Urinary bladder (tissue), 4 donors: ENCODE data around the gene MRPS34. TPM values are rescaled to one million over a fixed set of nuclear protein-coding genes. Genes with fewer than 3 reads are reported as not detected.
"Not testable (repeated sequence)": the region's sequence is repeated elsewhere in the genome, so short reads cannot be mapped to it uniquely, and the experiment has no call there.

Source experiments
- DNase-seq: peaks from one replicate; pipeline ENCODE4 v3.0.0-alpha.2; 2015; ENCODE audit errors: extremely low spot score
- H3K27ac ChIP-seq: one replicate; pipeline ENCODE4 v1.5.1; 2013; ENCODE audit warnings: low read depth, mild to moderate bottlenecking, moderate library complexity
- H3K36me3 ChIP-seq: one replicate; pipeline ENCODE4 v1.6.1; 2013; ENCODE audit warnings: mild to moderate bottlenecking, moderate library complexity; ENCODE audit not compliant: insufficient read depth
- H3K4me1 ChIP-seq: one replicate; pipeline ENCODE4 v1.6.1; 2013; ENCODE audit warnings: mild to moderate bottlenecking, moderate library complexity; ENCODE audit not compliant: insufficient read depth
- H3K4me3 ChIP-seq: one replicate; pipeline ENCODE4 v1.5.1; 2013; ENCODE audit warnings: low read depth, low read length
- WGBS: extraction: QIAGEN DNeasy Blood & Tissue Kit; methylation state at CpG from one replicate; pipeline ENCODE4 v1.1.7; 2013; 5-methylcytosine and 5-hydroxymethylcytosine counted together
- polyA plus RNA-seq: library from polyadenylated mRNA; stranded (reverse); fragments of 200-250 nt; gene quantifications from one replicate; pipeline ENCODE4 v1.2.3, GENCODE V29; 2013
- total RNA-seq: library from RNA; depleted of rRNA; stranded (reverse); fragments of >200 nt; gene quantifications from one replicate; pipeline ENCODE4 v1.2.3, GENCODE V29; 2014
- donor health status: healthy with polysubstance abuse.
- donor health status: healthy.

The MRPS34 gene
- total and polyA plus RNA-seq, 2 donors: 21.9 to 98.2 TPM

DNA sequence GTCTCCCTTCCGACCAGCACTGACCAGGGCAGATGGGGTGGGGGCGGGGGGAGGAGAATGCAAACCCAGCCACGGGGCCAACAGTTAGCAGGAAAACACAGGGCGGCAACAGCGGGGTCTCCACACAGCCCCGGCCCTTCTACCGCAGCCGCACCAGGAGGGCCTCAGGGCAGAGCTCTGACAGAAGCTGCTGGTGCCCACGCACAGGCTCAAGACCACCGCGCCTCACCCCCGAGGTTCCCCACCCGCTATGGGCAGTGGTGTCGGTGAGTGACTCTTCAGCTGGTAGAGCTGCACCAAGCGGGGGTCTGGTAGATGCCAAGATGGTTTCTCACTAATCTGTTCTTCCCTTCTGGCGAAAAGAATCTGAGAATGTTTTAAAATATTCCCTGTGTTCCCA lies 37.6 kb upstream of the MRPS34 start:
- WGBS: 93% methylated on average over 16 of the region's 16 CpGs
- no peak overlapping the region for H3K27ac ChIP-seq
- H3K4me3 ChIP-seq: no peak overlapping the region
- H3K36me3 ChIP-seq: no peaks in the 10 kb centered on the region
- DNase-seq: no peak
- no peaks in the 10 kb centered on the region for H3K4me1 ChIP-seq

DNA sequence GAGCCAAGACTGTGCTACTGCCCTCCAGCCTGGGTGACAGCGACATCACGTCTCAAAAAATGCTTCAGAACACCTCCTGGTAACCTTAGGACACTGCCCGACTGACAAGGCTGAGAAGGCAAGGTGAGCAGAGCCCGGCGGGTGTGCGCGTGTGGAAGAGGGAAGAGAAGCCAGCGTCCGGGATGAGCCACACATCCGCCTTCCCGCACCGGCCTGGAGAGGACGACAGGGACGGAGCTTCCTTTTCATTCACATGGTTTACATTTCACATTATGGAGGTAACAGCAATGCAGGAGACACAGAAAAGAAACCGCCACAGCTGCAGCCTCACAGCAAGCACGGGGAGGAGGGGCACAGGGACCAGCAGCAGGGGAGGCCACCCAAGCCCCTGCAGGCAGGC lies 37.2 kb upstream of the MRPS34 start:
- WGBS: 93% methylated on average over 16 of the region's 16 CpGs

DNA sequence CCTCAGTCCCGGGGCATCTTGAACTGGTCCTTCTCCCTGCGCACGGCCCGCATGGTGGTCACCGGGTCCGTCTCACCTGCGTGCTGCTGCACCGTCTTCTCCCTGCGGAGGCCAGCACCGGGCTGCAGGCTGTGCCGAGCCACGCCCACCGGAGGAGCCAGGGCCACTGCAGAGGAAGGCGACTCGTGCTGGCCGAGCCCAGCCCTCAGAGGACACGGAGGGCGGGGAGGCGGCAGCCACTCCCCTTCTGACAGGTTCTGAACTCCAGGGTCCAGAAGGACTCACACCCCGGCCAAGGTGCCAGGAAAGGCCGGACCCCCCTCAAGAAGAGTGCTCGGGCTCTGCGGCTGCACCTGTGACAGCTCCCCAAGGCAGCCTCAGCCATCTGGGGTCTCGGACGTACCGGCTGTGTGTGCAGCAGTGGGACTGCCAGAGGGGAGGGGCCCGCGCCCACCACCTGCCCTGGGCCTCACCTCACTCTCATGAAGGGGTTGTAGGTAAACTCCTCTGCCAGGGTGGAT lies 36.4 kb upstream of the MRPS34 start:
- H3K36me3 ChIP-seq: no peaks in the 10 kb centered on the region
- no peak overlapping the region for H3K4me3 ChIP-seq
- no peak overlapping the region for H3K27ac ChIP-seq
- DNase-seq: no peak
- 68% methylated on average over 28 of the region's 28 CpGs for WGBS
- no peaks in the 10 kb centered on the region for H3K4me1 ChIP-seq

More for the DNA sequence above, 37.2 kb upstream of the MRPS34 start:
- DNase-seq: no peak
- no peak overlapping the region for H3K4me3 ChIP-seq
- H3K27ac ChIP-seq: no peak overlapping the region
- H3K36me3 ChIP-seq: no peaks in the 10 kb centered on the region
- H3K4me1 ChIP-seq: no peaks in the 10 kb centered on the region

DNA sequence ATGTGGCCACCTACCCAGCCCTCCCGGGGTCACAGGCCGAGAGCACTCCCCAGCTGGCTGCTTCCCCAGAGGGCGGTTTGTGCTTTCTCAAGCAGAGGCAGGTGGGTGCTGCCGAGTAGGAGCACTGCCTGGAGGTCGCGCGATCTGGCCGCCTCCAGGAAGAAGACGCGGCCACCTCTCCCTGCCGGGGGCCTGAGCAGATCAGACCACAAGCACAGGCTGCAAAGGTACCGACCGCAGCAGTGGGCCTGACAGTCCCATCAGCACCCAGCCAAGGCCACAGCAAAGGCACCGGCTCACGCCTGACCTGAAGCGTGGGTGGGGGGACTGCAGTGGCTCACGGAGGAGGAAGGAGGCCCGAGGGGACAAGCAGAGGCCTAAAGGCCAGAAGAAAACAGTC lies 35.8 kb upstream of the MRPS34 start:
- Histone ChIP-seq H3K4me1 (no peaks in the 10 kb centered on the region), H3K27ac (no peak overlapping the region), H3K36me3 (no peaks in the 10 kb centered on the region), H3K4me3 (no peak overlapping the region)
- WGBS: 80% methylated on average over 18 of the region's 18 CpGs
- no peak for DNase-seq

DNA sequence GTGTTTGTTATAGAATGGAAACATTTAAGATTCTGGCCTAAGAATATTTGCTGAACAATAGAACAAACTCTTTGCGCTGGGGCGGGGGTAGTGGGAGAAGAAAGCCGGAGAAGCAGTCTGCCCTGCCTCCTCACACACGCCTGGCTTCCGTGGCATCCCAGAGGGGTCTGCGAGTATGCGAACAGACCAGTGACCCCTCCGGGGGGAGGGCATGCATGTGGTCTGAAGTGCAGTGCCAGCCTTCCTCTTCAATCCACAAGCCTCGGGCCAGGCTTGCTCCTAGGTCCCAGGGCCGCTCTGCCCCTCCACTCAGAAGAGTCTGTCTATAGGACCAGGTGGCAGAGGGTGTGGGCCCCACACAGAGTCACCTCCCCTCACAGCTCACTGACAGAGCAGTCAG lies 34.7 kb upstream of the MRPS34 start:
- Histone ChIP-seq H3K4me3 (no peak overlapping the region), H3K27ac (no peak overlapping the region), H3K4me1 (no peaks in the 10 kb centered on the region), H3K36me3 (no peaks in the 10 kb centered on the region)
- WGBS: 87% methylated on average over 10 of the region's 10 CpGs
- no peak for DNase-seq

DNA sequence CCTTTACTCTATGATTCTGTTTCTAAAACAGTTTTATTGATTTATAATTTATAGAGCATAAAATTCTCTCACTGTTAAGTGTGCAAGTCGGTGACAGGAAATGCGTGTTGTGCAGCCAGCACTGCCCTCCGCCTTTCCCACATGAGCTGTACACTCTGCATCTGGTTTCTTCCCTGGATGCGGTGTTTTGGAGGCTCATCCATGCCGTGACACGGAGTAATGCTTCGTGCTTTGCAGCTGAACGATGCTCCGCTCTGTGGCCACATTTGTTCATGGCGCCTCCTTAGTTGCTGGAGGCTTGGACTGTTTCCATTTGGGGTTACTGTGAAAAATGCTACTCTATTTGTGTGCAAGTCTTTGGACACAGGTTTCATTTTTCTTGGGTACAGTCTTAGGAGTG lies 27.8 kb upstream of the MRPS34 start:
- Histone ChIP-seq H3K4me1 (no peaks in the 10 kb centered on the region), H3K27ac (no peak overlapping the region), H3K4me3 (no peak overlapping the region), H3K36me3 (no peaks in the 10 kb centered on the region)
- WGBS: 64% methylated on average over 10 of the region's 10 CpGs
- no peak for DNase-seq

DNA sequence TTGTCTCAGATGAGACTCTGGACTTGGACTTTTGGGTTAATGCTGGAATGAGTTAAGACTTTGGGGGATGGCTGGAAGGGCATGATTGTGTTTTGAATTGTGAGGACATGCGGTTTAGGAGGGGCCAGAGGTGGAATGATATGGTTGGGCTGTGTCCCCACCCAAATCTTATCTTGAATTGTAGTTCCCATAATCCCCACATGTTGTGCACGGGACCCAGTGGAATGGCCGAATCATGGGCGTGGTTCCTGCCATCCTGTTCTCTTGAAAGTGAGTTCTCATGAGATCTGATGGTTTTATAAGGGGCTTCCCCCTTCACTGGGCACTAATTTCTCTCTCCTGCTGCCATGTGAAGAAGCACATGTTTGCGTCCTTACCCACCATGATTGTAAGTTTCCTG lies 26.3 kb upstream of the MRPS34 start:
- not testable (repeated sequence) for H3K27ac ChIP-seq, H3K4me3 ChIP-seq, DNase-seq, H3K4me1 ChIP-seq, H3K36me3 ChIP-seq
- WGBS: 81% methylated on average over 5 of the region's 5 CpGs

DNA sequence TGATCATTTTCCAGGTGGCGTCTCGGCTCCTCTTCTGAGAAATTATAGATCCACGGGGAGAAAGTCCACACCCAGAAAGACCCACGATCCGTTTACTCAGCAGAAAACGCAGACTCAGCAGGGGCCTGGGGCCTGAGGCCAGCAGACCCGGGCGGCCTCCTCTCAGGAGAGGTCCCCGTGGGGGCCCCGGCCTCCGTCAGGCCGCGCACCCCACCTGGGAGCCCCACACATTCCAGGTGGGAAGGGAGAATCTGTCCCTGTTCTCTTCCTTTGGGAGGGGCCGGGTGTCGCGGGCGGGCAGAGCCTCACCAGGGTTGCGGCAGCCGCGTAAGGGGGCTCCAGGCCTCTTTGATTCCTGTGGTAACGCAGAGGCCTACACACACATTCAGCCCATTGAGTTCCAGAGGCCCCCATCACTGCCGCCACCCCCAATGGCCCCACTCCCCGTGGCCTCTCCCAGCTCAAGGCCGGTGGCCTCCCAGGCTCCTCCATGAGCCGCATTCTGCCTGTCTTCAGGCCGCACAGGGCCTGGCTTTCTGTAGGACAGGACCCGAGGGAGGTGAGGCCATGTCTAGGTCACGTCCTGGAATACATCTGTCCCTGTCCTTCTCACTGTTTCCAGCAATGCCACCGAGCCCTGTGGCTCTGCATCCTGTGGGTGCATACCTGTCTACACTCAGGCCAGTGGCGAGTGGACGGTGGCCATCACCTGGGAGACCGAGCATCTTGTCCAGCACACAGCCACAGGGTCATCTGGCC lies 22.2 kb upstream of the MRPS34 start:
- no peaks in the 10 kb centered on the region for H3K4me1 ChIP-seq
- 81% methylated on average over 32 of the region's 32 CpGs for WGBS
- H3K4me3 ChIP-seq: no peak overlapping the region
- no peak for DNase-seq
- H3K36me3 ChIP-seq: peaks cover 2% of the 10 kb centered on the region
- H3K27ac ChIP-seq: no peak overlapping the region

DNA sequence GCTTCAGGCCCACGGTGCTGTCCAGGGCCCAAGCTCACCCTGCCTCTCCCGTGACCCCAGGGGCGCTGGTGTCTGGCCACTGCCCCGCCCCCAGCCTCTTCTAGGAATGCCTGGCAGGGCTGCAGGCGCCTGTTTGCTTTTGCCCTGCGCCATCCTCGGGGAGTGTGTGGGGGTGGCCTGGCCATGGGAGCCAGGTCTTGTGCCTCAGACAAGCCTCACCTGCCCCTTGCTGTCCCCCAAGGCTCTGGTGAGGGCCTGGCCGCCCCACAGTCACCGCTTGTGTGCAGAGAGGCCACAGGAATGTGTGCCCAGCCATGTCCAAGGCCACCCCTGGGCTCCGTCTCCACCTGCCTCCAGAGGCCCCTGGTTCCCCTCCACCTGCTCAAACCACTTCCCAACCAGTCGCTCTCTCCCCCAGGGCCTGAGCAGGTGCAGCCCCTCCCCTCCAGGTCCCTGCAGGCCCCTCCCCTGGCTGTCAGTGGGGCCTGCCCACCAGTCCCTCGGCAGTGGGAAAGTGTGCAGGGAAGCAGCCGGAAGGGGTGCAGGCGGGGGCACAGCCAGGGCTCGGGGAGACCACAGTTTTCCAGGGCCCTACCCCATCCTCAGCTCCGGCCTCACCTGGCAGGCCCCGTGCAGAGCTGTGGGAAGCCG lies 21.4 kb upstream of the MRPS34 start:
- no peaks in the 10 kb centered on the region for H3K4me1 ChIP-seq
- WGBS: 63% methylated on average over 18 of the region's 18 CpGs
- H3K4me3 ChIP-seq: no peak overlapping the region
- no peak for DNase-seq
- no peak overlapping the region for H3K27ac ChIP-seq
- peaks cover 2% of the 10 kb centered on the region for H3K36me3 ChIP-seq

DNA sequence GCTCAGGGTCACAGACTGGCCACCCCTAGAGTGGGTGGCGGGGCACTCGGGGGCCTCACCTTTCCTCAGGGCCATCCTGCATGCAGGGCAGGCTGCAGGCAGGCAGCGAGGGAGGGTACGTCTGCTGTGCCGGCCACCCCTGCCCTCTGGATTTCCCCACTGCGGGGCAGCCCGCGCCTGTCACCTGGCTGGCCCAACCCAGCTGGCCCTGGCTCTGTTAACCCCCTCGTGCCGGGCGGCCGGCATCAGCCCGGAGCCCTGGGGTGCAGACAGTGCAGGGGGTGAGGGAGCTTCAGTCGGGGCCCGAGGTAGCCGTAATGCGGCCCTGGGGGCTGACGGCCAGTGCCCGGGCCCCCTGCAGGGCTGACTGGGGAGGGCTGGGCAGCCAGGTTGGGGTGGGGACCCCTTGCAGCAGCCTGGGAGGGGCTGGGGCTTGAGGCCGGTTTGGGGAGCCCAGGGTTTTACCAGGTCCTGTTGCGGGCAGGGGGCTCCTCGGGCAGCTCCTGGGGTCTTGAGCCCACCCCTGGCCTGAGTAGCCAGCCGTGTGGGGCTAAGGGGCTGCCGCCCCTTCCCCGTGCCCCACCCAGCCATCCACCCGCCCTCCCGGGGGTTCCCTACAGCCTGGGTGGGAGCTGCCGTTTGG lies 20.8 kb upstream of the MRPS34 start, which contains the start of gene IGFALS:
IGFALS (minus strand) TSS at position 128 of the 643 bp plus-strand sequence; CDS start at position 75, 53 bp downstream.
- Histone ChIP-seq H3K4me3 (no peak within 1 kb of the TSS), H3K36me3 (peaks cover 2% of the 10 kb centered on the region), H3K4me1 (no peaks in the 10 kb centered on the region), H3K27ac (no peak within 1 kb of the TSS)
- no peak for DNase-seq
- 56% methylated on average over 28 of the region's 28 CpGs for WGBS

DNA sequence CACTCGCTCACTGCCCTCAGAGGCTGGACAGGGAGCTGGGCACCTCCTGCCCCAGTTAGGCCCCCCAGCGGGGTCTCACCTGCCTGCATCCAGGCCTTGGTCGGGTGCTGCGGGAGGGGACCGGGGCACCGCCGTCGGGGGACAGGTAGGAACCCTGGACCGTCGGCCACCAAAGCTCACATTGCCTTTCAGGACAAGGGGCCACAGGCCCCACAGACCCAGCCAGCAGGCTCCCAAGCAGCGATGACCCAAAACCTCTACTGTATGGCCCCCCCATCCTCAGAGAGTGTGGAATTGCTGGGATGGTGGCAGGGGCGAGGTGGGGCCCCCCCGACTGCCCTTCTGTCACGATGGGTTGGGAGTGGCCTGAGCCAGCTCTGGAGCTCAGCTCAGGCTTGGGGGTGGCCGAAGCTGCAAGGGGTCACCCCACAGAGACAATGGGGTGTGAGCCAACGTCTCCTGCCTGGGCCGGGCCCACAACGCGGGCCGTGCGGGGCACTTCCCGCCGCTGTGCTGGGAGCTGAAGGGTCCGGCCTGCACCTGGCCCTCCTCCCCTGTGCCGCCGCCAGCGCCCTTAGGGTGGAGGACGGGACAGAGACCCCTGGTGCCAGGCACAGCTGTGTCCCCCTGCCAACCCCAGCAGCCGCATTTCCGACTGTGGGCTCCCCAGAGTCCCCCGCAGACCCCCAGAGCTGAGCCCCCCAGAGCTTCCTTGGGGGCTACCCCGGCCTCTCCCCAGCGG lies 20.1 kb upstream of the MRPS34 start:
- H3K4me3 ChIP-seq: no peak overlapping the region
- WGBS: 86% methylated on average over 33 of the region's 33 CpGs
- no peak overlapping the region for H3K27ac ChIP-seq
- H3K4me1 ChIP-seq: no peaks in the 10 kb centered on the region
- no peak for DNase-seq
- peaks cover 2% of the 10 kb centered on the region for H3K36me3 ChIP-seq

DNA sequence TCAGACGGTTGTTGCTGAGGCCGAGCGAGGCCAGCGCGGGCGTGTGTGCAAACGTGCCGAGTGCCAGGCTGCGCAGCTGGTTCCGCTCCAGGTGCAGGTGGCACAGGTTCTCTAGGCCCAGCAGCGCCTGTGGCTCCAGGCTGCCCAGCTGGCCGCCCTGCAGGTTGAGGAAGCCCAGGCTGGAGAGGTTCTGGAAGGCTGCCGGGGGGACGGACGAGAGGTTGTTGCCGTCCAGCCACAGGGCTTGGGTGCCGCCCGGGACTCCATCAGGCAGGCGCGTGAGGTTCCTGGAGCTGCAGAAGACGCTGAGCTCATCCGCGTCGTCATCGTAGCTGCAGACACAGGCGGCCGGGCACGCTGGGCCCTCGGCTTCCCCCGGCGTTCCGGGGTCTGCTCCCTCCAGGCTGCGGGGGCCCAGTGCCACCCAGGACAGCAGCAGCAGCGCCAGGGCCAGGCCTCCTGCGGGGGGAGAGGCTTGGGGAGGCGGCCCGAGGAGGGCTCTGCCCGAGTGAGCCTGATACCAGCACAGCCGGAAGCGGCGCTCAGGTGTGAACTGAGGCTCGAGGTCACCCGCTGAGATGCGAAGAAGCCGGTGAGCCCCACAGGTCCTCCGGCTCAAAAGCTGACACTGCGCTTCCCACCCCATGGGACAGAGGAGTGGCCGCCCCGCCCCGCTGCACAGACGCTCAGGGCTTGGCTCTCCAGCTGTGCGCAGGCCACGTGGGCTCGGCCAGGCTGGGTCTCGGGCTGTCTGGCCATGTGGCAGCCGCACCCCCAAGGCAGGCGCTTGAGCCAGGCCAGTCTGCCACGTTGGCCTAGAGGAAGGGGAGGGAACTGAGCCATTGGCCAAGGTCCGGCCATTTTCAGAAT lies 19.2 kb upstream of the MRPS34 start:
- H3K36me3 ChIP-seq: peaks cover 2% of the 10 kb centered on the region

More for the DNA sequence above, 19.2 kb upstream of the MRPS34 start:
- 87% methylated on average over 59 of the region's 59 CpGs for WGBS
- Histone ChIP-seq H3K4me1 (no peaks in the 10 kb centered on the region), H3K4me3 (no peak overlapping the region), H3K27ac (no peak overlapping the region)
- no peak for DNase-seq
